DMS114 treated with DMSO at 0.1 percent for 48 hours (cell line): Measurements from ENCODE around the gene SLC2A8.

Experiments
- DNase-seq: peaks from one replicate; lab custom pipeline; 2025; ENCODE audit not compliant: unreplicated experiment; lab: John Stamatoyannopoulos, UW

The SLC2A8 gene, protein sequence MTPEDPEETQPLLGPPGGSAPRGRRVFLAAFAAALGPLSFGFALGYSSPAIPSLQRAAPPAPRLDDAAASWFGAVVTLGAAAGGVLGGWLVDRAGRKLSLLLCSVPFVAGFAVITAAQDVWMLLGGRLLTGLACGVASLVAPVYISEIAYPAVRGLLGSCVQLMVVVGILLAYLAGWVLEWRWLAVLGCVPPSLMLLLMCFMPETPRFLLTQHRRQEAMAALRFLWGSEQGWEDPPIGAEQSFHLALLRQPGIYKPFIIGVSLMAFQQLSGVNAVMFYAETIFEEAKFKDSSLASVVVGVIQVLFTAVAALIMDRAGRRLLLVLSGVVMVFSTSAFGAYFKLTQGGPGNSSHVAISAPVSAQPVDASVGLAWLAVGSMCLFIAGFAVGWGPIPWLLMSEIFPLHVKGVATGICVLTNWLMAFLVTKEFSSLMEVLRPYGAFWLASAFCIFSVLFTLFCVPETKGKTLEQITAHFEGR

DNA sequence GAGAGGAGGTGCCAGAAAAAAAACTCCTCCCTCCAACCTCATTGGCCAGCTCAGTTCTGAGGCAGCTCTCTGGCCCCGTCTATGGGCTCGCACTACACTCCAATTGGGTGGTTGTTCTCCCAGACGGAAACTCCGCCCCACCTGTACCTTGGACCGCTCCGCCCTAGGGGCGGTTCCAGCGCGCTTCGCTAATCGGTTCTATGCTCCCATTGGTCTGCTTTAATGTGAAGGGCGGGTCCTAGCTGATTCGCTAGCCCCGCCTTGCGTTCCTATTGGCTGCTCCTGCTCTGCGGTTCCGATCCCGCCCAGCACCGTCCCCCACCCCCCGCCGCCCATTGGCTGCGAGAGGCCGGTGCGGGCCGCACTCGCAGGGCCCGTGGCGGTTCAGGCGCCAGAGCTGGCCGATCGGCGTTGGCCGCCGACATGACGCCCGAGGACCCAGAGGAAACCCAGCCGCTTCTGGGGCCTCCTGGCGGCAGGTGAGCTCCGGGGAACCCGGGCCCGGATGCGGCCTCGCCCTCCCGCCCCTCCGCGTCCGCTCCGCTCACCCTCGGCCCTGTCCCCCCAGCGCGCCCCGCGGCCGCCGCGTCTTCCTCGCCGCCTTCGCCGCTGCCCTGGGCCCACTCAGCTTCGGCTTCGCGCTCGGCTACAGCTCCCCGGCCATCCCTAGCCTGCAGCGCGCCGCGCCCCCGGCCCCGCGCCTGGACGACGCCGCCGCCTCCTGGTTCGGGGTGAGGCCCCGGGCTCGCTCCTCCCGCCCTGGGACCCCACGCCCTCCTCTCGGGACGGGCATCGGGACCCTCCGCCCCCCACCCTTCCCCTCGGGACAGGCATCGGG lies at the start of gene SLC2A8:
Gene SLC2A8 (plus strand): TSS at position 362 of the 838 bp plus-strand sequence. CDS start 62 bp downstream, at position 424.
- peak; percentile 97 for DNase-seq

DNA sequence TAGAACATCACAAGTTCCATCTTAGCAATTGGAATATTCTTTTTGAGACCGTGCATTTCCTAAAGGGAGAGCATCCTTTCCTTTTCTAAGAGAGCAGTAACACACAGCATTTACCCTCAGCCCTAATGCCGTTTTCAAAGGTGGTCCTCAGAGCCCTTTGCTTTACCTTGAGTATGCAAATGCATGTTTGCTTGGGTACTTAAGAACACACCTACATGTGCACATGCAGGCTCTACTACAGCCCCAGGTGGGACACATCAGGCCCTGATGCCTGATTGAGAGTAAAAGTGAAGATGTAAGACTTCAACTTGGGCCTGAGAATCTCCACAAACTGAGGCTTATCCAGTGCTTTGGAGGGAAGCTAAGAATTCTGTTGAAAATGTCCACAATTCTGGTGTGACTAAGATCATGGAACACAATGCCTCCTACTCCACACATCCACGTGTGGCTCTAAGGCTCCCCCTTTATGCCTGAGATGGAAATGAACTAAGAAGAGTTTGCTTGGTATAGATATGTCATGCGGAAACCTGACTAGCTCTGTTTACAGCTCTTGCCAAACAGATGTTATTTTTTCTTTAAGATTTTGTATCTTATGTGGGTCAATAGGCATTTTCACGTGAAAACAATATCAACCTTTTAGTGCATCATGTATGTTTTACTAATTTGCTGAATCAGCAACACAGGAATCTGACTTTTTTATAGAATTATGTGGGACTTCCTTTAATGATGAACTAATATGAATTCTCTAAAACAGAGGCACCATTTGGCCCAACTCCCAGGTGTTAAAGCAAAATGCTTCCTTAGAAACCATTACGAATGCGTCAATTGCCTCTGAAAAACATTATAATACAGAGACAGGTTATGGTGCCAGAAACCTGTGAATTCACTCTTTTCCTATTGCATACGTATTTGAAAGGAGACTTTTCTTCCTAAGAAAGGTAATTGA lies 48.9 kb upstream of the SLC2A8 start:
- no peak for DNase-seq

DNA sequence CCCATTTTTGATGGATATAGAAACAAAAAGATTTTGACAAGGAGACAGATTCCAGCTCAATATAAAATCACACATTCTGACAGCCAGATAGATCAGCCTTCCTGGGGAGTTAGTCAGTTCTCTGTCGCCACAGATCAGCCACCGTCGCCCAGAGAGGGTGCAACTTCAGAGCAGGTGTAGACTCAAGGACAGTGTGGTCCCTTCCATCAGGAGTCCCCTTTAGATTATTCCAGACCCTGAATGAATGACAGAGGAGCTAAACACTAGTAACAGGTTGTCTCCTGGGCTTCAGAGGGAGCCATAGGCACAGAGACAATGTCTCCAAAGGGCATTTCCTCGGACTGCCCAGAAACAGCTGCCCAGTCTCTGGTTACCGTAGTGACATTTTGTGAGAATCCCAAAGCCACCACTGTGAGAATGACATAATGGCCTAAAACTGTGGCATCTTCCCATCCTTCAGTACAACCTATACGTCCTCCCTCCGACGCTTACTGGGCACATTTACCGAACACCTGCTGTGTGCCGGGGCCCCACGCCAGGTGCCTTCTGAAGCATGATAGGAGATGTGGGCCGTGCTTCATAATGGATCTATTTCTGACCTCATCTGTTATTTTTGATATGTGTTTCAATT lies 47.4 kb upstream of the SLC2A8 start:
- DNase-seq, result no peak

DNA sequence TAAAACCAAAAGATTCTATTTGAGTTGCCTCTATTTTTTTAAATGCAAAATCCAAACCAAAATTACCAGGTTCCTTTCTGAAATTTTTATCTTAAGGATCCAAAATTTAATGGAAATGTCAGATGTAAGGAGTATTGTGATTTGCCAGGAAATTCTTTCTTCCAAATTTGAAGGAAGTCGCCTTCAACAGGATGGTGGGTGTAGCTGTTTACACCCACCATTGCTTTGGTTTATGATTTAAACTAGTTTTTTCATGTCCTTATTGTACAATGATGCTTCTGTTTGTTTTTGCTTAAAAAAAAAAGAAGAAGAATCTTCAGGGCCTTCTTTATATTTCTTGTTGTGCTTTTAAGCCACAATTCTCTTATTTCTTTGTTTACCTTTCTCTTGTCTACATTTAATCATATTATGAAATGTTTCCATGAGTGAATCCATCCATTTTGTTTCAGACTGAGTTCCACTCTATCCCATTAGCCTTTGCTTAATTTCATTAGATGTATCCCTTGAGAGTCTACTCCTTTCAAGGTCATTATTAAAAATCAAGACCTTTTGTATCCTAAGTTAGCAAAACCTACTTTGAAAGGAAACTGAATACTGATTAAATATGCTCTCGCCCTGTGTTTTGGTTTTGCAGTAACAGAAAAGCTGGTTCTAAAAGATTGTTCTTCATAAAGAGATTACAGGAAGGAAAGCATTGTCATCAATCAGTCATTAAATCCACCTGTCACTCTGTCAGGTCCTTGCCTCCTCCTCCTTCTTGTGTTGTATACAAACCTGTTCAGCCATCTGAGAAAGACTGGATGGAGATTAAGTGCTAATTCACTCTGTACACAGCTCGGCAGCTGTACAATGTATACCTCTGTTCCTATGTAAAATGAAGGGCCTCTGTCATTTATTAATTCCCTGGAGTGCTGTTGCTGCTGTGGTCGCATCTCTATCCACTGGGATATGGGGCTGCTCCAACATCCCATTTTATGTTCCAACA lies 45.5 kb upstream of the SLC2A8 start:
- DNase-seq, result no peak

DNA sequence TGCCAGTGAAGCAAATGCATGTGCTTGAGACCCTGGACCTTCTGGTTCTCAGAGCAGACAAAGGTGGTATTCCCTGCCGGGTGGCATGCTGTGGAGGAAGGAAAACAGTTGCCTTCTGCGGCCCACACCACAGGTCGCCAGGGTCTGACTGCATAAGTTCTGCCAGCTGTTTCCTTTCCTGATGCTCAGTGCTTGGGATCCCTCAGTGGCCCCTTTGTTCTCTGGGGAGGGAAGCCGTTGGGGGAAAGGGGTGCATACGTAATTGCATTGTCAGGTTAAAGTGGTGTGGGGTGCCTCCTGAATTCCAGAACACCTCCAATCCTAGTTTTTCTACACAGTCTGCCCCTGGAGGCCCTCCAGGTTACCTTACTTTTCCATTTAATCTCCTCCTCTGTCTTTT lies 43.1 kb upstream of the SLC2A8 start:
- no peak for DNase-seq

DNA sequence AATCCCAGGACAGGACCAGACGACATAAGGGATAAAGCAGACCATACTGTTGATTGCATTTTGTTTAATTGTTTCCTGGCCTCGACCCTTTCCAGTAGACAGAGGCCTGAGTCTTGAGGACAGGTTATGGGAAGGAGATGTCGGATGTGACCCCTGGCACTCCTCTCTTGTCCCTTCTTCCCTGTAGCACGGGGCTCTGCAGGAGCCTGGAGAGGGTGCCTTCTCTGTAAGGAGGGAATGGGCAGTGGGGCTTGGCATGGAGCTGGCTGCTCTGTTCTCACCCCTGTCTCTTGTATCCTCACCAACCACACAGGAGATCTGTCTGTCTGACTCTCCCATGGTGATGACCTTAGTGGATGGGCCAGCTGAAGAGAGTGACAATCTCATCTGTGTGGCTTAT lies 40.1 kb upstream of the SLC2A8 start:
- no peak for DNase-seq

DNA sequence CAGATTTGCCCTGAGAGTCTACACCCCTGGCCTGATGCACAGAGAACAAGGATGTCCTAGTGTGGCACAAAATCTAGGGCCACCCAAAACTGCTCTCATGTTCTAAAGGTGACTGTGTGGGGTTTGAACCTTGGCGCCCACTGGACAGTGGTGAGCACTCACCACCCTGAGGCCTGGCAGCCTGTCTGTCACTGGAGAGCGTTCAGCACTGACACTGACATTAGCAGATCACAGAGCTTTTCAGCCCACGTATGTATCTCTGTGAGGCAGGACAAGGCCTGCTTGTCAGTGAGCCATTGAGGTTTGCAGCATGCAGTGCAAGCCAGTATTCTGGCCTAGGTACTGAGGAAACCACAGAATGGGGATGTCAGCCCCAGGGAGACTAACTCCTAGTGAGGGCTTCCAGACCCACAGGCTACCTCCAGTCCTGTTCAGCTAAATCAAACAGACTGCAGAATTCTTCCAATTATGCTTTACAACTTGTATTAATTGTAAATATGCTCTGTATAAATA lies 38.9 kb upstream of the SLC2A8 start:
- no peak for DNase-seq

DNA sequence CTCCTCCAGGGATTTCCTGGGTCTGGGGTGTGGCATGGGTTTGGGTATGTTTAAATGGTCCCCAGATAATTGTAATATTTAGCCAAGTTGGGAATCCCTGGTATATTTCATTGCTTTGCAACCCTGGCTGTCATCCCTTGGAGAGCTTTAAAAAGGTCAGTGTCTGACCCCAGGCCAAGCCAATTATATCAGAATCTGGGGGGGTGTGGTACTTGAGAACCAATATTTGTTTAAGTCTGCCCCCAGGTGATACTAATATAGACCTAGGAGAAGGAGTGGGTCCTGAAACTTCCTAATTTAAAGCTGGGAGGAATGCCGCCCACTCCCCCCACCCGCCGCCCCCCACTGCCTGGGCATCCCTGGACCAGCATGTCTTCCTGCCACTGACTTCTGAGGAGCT lies 38.2 kb upstream of the SLC2A8 start:
- no peak for DNase-seq

DNA sequence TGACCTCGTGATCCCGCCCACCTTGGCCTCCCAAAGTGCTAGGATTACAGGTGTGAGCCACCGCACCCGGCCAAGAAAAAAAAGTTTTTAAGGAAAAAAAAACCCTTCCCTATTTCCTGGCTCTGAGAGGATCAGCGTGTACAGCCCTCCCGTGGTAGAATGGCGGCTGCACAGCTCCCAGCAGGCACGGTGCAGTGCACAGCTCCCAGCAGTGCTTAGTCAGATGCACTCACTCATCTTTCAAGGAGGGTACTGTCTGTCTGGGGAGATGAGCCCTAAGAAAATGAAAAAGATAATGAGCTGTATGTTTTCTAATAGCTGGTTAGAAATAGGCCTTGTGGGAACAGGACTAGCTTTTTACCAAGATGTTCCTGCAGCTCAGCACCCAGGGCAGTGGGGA lies 36.7 kb upstream of the SLC2A8 start:
- DNase-seq, result no peak

DNA sequence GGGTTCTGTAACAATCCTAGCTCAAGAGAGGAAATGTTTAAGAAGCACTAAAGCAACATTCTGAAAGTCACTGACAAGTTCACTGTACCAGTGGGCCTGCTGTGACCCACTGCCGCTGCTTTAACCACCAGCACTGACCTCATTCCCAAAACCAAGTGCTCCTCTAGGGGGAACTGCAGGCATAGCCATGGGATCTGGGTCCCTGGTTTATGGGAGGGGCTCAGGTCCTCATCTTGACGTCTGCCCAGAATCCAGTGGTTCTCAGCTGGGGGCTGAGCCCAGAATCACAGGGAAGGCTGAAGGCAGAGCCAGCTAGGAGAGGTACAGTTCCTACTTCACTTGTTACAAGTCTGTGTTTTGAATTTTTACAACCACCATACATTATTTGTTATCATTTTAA lies 36.1 kb upstream of the SLC2A8 start:
- peak; percentile 9 for DNase-seq

DNA sequence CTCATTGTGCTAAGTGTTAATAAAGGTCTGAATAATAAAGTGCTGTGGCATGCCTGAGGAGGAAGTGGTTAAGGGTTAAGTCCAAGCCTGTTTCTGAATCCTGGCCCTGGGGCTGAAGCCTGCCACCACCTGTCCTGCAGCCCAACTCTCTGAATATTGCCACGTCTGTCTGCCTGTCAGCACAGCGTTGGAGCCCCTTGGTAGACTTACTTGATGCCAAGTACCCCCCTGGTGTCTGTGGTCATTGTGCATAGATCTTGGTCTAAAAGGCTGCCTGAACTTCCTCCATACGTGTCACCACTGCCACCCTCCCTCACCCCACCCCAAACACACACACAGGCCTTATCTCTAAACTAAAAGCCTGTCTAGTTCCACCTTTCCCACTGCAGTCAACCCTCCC lies 35.4 kb upstream of the SLC2A8 start:
- no peak for DNase-seq

DNA sequence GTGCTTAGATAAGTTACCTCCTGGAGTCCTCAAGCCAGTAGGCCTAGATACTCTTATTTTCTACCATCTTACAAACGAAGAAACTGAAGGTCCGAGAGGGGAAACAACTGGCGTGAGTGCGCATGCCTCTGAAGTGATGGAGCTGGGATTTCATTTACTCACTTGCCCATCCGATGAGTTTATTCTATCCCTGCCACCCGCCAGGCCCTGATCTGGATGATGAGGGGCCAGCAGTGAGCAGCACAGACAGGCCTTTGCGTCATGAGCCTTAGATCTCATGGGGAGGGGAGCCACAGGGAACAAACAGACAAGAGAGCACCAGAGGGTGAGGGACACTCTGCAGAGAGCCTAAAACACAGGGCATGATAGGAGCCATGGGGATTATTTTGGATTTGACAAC lies 34.1 kb upstream of the SLC2A8 start:
- DNase-seq, result no peak

DNA sequence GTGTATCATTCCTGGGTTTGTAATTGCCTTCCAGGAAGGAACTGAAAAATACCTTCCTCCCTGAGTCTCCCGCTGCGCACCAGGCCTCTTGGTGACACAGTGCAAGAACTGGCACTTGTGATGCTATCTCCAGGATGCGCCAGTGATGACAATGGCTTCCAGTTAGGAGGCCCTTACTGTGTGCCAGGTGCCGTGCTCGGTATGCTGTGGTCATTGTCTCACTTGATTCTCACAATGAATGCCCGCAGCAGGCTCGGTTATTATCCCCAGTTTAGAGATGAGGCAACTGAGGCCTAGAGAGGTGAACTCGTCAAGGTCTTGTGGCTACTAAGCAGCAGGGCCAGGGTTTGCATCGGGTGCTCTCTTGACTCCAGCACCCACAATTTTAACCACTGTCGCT lies 31.5 kb upstream of the SLC2A8 start:
- DNase-seq, result no peak

DNA sequence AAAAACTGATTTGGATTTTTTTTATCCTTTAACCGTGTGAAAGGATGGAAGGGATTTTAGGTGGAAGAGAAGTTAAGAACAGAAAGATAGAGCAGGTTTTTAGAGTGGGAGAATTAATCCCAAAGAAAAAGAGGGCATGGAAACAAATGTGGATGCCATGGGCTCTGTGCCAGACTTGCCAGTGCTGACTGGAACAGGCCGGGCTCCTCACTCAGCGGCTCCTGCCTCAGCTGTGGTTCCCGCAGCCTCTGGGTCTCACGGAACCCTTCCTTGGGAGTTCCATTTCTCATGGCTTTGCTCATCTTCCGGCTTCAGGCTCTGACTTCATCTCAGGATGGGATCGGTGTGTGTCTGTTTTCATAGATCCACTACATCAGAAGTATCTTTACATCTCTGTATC lies 30.4 kb upstream of the SLC2A8 start:
- DNase-seq, result no peak

DNA sequence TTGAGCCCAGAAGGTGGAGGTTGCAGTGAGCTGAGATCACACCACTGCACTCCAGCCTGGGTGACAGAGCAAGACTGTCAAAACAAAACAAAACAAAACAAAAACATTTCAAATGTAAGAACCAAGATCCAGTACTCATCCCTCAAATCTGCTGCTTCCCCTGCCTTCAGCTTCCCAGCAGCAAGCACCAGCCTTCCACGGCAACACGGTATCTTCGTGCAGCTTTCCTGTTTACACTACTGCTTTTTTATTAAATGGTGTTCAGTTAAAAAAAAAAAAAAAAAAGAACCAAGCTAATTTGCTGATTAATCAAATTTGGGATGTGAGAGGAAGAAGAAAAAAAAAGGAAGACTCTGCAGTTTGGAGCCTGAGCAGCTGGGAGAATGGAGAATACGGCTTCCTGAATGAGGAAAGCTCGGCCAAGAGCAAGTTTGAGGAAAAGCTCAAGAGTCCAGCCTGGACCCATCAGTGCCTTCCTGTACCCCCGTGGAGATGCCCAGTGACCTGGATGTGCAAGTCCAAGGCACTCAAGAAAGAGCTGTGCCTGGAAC lies 28.0 kb upstream of the SLC2A8 start:
- DNase-seq, result no peak

DNA sequence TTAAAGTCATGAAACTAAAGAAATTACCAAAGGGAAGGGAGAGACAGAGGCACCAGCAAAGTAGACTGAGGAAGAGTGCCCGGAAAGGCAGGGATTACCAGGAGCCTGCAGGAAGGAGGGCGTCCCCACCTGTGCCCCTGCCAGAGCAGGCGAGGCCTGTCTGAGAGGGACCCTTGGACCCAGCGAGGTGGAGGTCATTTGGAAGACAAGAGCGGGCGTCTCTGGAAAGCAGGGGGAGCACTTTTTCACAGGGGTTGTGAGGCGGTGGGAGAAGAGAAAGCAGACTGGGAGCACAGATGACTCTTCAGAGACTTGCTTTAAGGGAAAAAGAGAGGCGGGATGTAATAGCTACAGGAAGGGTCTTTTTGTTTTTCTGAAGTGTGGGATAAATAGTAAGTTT lies 27.5 kb upstream of the SLC2A8 start:
- DNase-seq, result no peak

DNA sequence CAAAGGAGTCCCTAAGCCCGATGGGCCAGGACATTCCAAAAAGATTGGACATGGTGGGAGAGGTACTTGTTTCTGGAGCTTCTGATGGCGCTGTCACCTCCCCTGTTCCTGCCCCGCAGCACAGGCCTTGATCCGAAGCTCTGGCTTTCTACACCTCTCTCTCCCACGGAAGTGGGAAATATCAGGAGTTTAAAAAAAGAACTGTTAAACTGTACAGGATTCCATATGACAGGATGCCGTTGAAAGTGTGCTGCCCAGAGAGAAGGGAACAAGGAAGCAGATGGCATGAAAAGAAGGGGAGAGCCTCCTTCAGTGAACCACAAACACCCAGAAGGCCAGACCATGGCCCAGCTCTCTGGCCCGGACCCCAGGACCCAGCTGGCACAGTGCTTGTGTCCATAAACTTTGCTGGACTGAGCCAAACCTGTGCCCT lies 26.8 kb upstream of the SLC2A8 start:
- DNase-seq, result no peak

DNA sequence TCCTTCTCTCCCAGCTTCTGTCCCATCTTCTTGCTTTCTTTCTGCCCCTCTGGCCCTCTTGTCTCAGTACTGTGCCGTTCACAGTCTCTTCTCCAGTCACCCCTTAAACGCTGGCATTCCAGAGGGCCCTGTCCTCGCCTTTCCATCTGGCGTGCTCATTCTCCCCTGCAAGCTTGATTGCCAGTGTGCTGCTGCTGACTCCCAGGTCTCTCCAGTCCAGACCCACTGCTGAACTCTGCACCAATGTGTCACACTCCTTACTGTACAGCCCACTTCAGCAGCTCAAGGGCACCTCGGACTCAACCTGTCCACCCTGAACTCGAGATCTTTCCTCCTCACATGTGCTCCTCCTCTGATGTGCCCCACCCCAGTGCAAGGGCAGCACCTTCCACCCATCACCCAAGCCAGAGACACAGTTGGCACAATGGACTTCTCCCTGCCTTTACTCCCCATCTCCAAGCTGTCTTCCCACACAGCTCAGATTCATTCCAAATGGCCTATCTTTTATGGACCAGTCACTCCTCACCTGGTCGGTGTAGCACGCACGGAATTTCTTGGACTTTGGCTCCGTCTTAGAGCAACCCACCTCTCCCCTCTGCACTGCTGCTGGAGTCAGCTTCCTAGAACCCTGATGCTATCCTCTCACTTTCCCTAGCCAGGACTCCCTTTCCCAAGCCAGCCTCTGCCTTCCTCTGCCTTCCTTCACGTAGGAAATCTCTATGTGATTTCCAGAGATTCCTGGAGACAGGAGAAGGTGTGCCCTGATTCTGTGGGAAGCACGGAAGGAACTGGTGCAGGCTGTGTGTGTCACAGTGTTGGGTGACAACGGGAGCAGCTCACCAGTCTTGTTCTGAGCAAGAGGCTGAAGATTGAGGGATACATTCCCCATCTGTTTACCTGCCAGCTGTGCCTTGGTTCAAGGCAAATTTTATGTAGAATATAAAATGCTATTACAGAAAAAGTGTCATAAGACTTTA lies 26.0 kb upstream of the SLC2A8 start:
- no peak for DNase-seq
